GM12878 (cell line): ENCODE measurements around the gene INPP4B. TPM values are rescaled to one million over a fixed set of nuclear protein-coding genes. Genes with fewer than 3 reads are reported as not detected.

Experiments
- ATAC-seq: fragments of 200-7000 bp; cut with Tn5 transposase; 3 replicates; pipeline ENCODE4 v1.9.1; 2020; ENCODE audit warnings: mild to moderate bottlenecking, moderate library complexity
- BruUV-seq: library from RNA; stranded (reverse); fragments of 400-500 nt; replicated peaks from 2 replicates; lab custom pipeline; 2021; lab: Mats Ljungman, UMichigan
- CTCF ChIA-PET: fragments of 300-600 bp; sonication (Branson Sonifier 250); formaldehyde crosslinking; extraction: SDS; loops from one replicate; lab custom pipeline; 2021; ENCODE audit warnings: inconsistent platforms; lab: Yijun Ruan, JAX
- POLR2A ChIA-PET: fragments of 350-600 bp; formaldehyde crosslinking; extraction: SDS; loops from one replicate; lab custom pipeline; 2021; ENCODE audit warnings: inconsistent platforms; lab: Charles Lee
- RAD21 ChIA-PET: fragments of 300-600 bp; sonication (Branson Sonifier 250); formaldehyde crosslinking; loops from one replicate; lab custom pipeline; 2023; ENCODE audit warnings: antibody characterized with exemption; ENCODE audit not compliant: unreplicated experiment; lab: Charles Lee
- SMC1A ChIA-PET: fragments of 300-600 bp; sonication (Branson Sonifier 250); formaldehyde crosslinking; loops from one replicate; lab custom pipeline; 2023; ENCODE audit not compliant: unreplicated experiment, uncharacterized antibody; lab: Charles Lee
- DNase-seq: peaks from one replicate; pipeline ENCODE4 v3.0.0-alpha.2; 2011; ENCODE audit warnings: low read depth, low spot score
- FAIRE-seq: peaks from 3 replicates; lab custom pipeline; 2011; peaks lifted over from hg19 to GRCh38; lab: Jason Lieb, UNC
- H2AFZ ChIP-seq: 2 replicates; pipeline ENCODE4 v1.6.0; 2011; ENCODE audit warnings: low read depth, low read length, control low read depth; ENCODE audit not compliant: control insufficient read depth
- H3K27ac ChIP-seq: 2 replicates; pipeline ENCODE4 v1.5.1; 2011; ENCODE audit warnings: control low read depth; ENCODE audit not compliant: control insufficient read depth, insufficient read depth
- H3K27me3 ChIP-seq, 2 experiments: replicated peaks in 1 of 2; 2 replicates each; pipeline versions ENCODE4 v1.6.0 to v1.6.1; 2011; ENCODE audit warnings: low read length in 1 of 2; ENCODE audit not compliant: control insufficient read depth in 2 of 2, insufficient read depth in 2 of 2
- H3K36me3 ChIP-seq, 2 experiments: 2 replicates each; pipeline ENCODE4 v1.5.1; 2011; ENCODE audit warnings: low read length in 1 of 2; ENCODE audit not compliant: control insufficient read depth in 2 of 2, insufficient read depth in 2 of 2
- H3K4me1 ChIP-seq: 2 replicates; pipeline ENCODE4 v1.6.1; 2011; ENCODE audit warnings: mild to moderate bottlenecking, low read length, moderate library complexity, mixed read lengths; ENCODE audit not compliant: control insufficient read depth, insufficient read depth
- H3K4me2 ChIP-seq: 2 replicates; pipeline ENCODE4 v1.6.0; 2011; ENCODE audit warnings: control low read depth; ENCODE audit not compliant: control insufficient read depth, insufficient read depth
- H3K4me3 ChIP-seq: fragments of 200-600 bp; sonication (generic); 2 replicates; pipeline ENCODE4 v1.5.1; 2016
- H3K79me2 ChIP-seq: 2 replicates; pipeline ENCODE4 v1.6.0; 2011; ENCODE audit warnings: low read length; ENCODE audit not compliant: control insufficient read depth, insufficient read depth
- H3K9ac ChIP-seq: 2 replicates; pipeline ENCODE4 v1.8.0; 2011; ENCODE audit warnings: low read length, control low read depth, mixed read lengths; ENCODE audit not compliant: control insufficient read depth, insufficient read depth
- H3K9me3 ChIP-seq: replicated peaks from 3 replicates; pipeline ENCODE4 v1.5.1; 2011; ENCODE audit warnings: mild to moderate bottlenecking, low read length; ENCODE audit not compliant: control insufficient read depth, insufficient read depth
- H4K20me1 ChIP-seq: 2 replicates; pipeline ENCODE4 v1.6.0; 2011; ENCODE audit not compliant: control insufficient read depth, insufficient read depth
- CBX5 ChIP-seq: sonication (generic); IDR thresholded peaks from 2 replicates; pipeline ENCODE4 v1.6.1; 2016; ENCODE audit warnings: low read depth, moderate library complexity, mild to moderate bottlenecking, inconsistent platforms
- E2F4 ChIP-seq: IDR thresholded peaks from 2 replicates; pipeline ENCODE4 v1.6.1; 2012; ENCODE audit warnings: low read depth, low read length, improper control_type of control experiment
- ETV6 ChIP-seq, 2 experiments: fragments of 450-650 bp in 1 of 2; IDR thresholded peaks in 1 of 2; conservative IDR thresholded peaks in 1 of 2; 2 replicates each; pipeline ENCODE4 v1.6.1; 2014; ENCODE audit warnings: antibody characterized with exemption in 1 of 2, borderline replicate concordance in 1 of 2, low read depth in 1 of 2, mild to moderate bottlenecking in 1 of 2, moderate library complexity in 1 of 2
- MAX ChIP-seq: IDR thresholded peaks from 2 replicates; pipeline ENCODE4 v1.6.1; 2012; ENCODE audit warnings: low read depth, low read length, improper control_type of control experiment
- MTA2 ChIP-seq: fragments of 450-650 bp; IDR thresholded peaks from 2 replicates; pipeline ENCODE4 v1.6.1; 2016; ENCODE audit warnings: low read depth, mild to moderate bottlenecking, moderate library complexity
- MYB ChIP-seq: fragments of 150-350 bp; IDR thresholded peaks from 2 replicates; pipeline ENCODE4 v1.6.1; 2014; ENCODE audit warnings: mild to moderate bottlenecking, low read depth, low read length, borderline replicate concordance
- PAX5 ChIP-seq: IDR thresholded peaks from 2 replicates; pipeline ENCODE4 v1.6.1; 2011; ENCODE audit warnings: low read depth, low read length, borderline replicate concordance
- PAX8 ChIP-seq: fragments of 450-650 bp; IDR thresholded peaks from 2 replicates; pipeline ENCODE4 v1.6.1; 2017; ENCODE audit warnings: mild to moderate bottlenecking, moderate library complexity
- RFX5 ChIP-seq: IDR thresholded peaks from 2 replicates; pipeline ENCODE4 v1.6.1; 2011; ENCODE audit warnings: low read depth, low read length, improper control_type of control experiment
- SREBF2 ChIP-seq: IDR thresholded peaks from 2 replicates; pipeline ENCODE4 v1.6.1; 2012; ENCODE audit warnings: mild to moderate bottlenecking, low read length
- ZBTB4 ChIP-seq: fragments of 450-650 bp; formaldehyde crosslinking; IDR thresholded peaks from 2 replicates; pipeline ENCODE4 v1.4.0; 2022; ENCODE audit warnings: mild to moderate bottlenecking, moderate library complexity
- ZNF687 ChIP-seq: fragments of 450-650 bp; IDR thresholded peaks from 2 replicates; pipeline ENCODE4 v1.6.1; 2017; ENCODE audit warnings: mild to moderate bottlenecking, moderate library complexity
- ZZZ3 ChIP-seq: IDR thresholded peaks from 2 replicates; pipeline ENCODE4 v1.6.1; 2011; ENCODE audit warnings: low read depth; ENCODE audit not compliant: control insufficient read depth, insufficient read length
- in situ Hi-C: fragments of 300-500 bp; cut with MboI; formaldehyde crosslinking; loops from 9 replicates; pipeline ENCODE4 v1.14.3; 2018; ENCODE audit warnings: mixed read lengths
- intact Hi-C: fragments of 100-400 bp; cut with micrococcal nuclease; formaldehyde crosslinking; loops from one replicate; pipeline ENCODE4 v1.14.2; 2022; ENCODE audit not compliant: unreplicated experiment
- polyA plus RNA-seq, 11 experiments: library from polyadenylated mRNA; depleted of rRNA in 4 of 11; unstranded in 6 of 11; stranded (reverse) in 5 of 11; fragments of >200 nt; fragmentation: Nextera tagmentation in 4 of 11; fragmentation: Illumina TruSeq in 1 of 11; extraction: Ambion mirVana in 4 of 11; extraction: Trizol in 1 of 11; gene quantifications; 1 replicate in 1 of 11; 2 replicates in 10 of 11; pipeline versions ENCODE4 v1.2.1 to v1.2.3, GENCODE V29; 2011 to 2016; ENCODE audit warnings: inconsistent platforms in 2 of 11, missing spikeins in 2 of 11, low read depth in 1 of 11
- total RNA-seq, 4 experiments: library from RNA; depleted of rRNA in 3 of 4; stranded (reverse); fragments of >200 nt in 3 of 4; fragmentation: Illumina TruSeq in 1 of 4; extraction: Trizol in 1 of 4; gene quantifications; 2 replicates each; pipeline versions ENCODE4 v1.2.1 to v1.2.3, GENCODE V29; 2013 to 2021

Gene INPP4B
- total and polyA plus RNA-seq, 10 of the 15 experiments (the other 5 are each of a cell fraction or from before 2014, with no cell fraction given): 0.53 to 11.2 (median 0.95) TPM

- Histone ChIP-seq H3K36me3 (no peaks in the 10 kb centered on the region), H2AFZ (no peak overlapping the region), H3K4me3 (no peak overlapping the region), H3K4me1 (no peaks in the 10 kb centered on the region), H3K27me3 (no peaks in the 10 kb centered on the region), H3K27ac (no peak overlapping the region), H3K79me2 (no peaks in the 10 kb centered on the region), H4K20me1 (no peaks in the 10 kb centered on the region), H3K4me2 (no peak overlapping the region), H3K9ac (no peak overlapping the region), H3K9me3 (no peaks in the 10 kb centered on the region)
- ChIA-PET SMC1A (interaction anchor here (0.8 kb wide), 1 partner anchor 9 kb away, joined by 4 read pairs; no protein-coding TSS in a partner anchor), RAD21 (no interaction called here), CTCF (interaction anchor here (1.2 to 1.5 kb wide), 2 partner anchors 11 to 14 kb away, joined by 3 to 6 read pairs; no protein-coding TSS in a partner anchor), POLR2A (no interaction called here)
- in situ Hi-C loops (no loop called here), intact Hi-C loops (no loop called here)
- DNase-seq (no peak), FAIRE-seq (no peak), ATAC-seq (no peak)
- BruUV-seq: no TSS peak
- no peak for TF ChIP-seq PAX8
- TF ChIP-seq MYB: no peak
- TF ChIP-seq E2F4: no peak
- TF ChIP-seq PAX5: no peak
- no peak for TF ChIP-seq CBX5
- TF ChIP-seq ZBTB4 (CRISPR knock-in tag): no peak
- TF ChIP-seq ZZZ3: no peak
- TF ChIP-seq SREBF2: no peak
- TF ChIP-seq RFX5: no peak
- no peak for TF ChIP-seq ZNF687
- no peak for TF ChIP-seq MTA2
- TF ChIP-seq MAX: no peak
- no peak for TF ChIP-seq ETV6 (conservative IDR thresholded peaks at IDR 0.05 in 1 of 2, IDR thresholded peaks at IDR 0.05 in 1 of 2; ENCODE audit: borderline replicate concordance in 1 of 2, low read depth in 1 of 2)
Observed at GRCh38 chr4:142743121-142743825, 102.8 kb downstream of the INPP4B start.
